HepG2 (cell line): ENCODE measurements around the gene NEAT1. TPM values are rescaled to one million over a fixed set of nuclear protein-coding genes. Genes with fewer than 3 reads are reported as not detected.

Experiments used
- ARNTL ChIP-seq: sonication (generic); formaldehyde crosslinking; IDR thresholded peaks from 2 replicates; pipeline ENCODE4 v1.4.0; 2020; ENCODE audit warnings: mild to moderate bottlenecking, missing genetic modification reagents
- CEBPB ChIP-seq: IDR thresholded peaks from 2 replicates; pipeline ENCODE4 v1.6.1; 2011; ENCODE audit warnings: low read depth, low read length, improper control_type of control experiment, borderline replicate concordance
- GABPB1 ChIP-seq: IDR thresholded peaks from 2 replicates; pipeline ENCODE4 v1.6.1; 2016; ENCODE audit warnings: mild to moderate bottlenecking, missing genetic modification reagents, moderate library complexity, missing compliant biosample characterization
- HNRNPUL1 ChIP-seq: fragments of 200-400 bp; formaldehyde crosslinking; IDR thresholded peaks from 2 replicates; pipeline ENCODE4 v1.6.1; 2017; ENCODE audit warnings: low read depth, mild to moderate bottlenecking, low read length, moderate library complexity
- MXD4 ChIP-seq: IDR thresholded peaks from 2 replicates; pipeline ENCODE4 v1.6.1; 2016; ENCODE audit warnings: mild to moderate bottlenecking, missing biosample characterization, missing genetic modification reagents
- NFKBIZ ChIP-seq: IDR thresholded peaks from 2 replicates; pipeline ENCODE4 v1.6.1; 2018; ENCODE audit warnings: missing genetic modification reagents, missing compliant biosample characterization
- RBAK ChIP-seq: sonication (generic); formaldehyde crosslinking; IDR thresholded peaks from 2 replicates; pipeline ENCODE4 v1.5.1; 2020; ENCODE audit warnings: mild to moderate bottlenecking, missing genetic modification reagents
- RBM22 ChIP-seq: fragments of 200-400 bp; formaldehyde crosslinking; optimal IDR thresholded peaks from 2 replicates; pipeline ENCODE3; 2017; ENCODE audit warnings: mild to moderate bottlenecking, low read length, moderate library complexity
- THAP7 ChIP-seq: sonication (generic); formaldehyde crosslinking; IDR thresholded peaks from 2 replicates; pipeline ENCODE4 v1.8.1; 2023; ENCODE audit warnings: mild to moderate bottlenecking, missing genetic modification reagents
- TRIM24 ChIP-seq: sonication (generic); formaldehyde crosslinking; IDR thresholded peaks from 2 replicates; pipeline ENCODE4 v1.8.0; 2022; ENCODE audit warnings: mild to moderate bottlenecking, missing genetic modification reagents
- YEATS4 ChIP-seq: sonication (generic); formaldehyde crosslinking; IDR thresholded peaks from 2 replicates; pipeline ENCODE4 v1.4.0; 2020; ENCODE audit warnings: missing genetic modification reagents, borderline replicate concordance
- ZBTB7B ChIP-seq: sonication (generic); formaldehyde crosslinking; IDR thresholded peaks from 2 replicates; pipeline ENCODE4 v1.4.0; 2020; ENCODE audit warnings: missing genetic modification reagents
- ZFP82 ChIP-seq: sonication (generic); formaldehyde crosslinking; IDR thresholded peaks from 2 replicates; pipeline ENCODE4 v1.5.1; 2020; ENCODE audit warnings: mild to moderate bottlenecking, missing genetic modification reagents, borderline replicate concordance
- ZNF143 ChIP-seq: sonication (generic); formaldehyde crosslinking; IDR thresholded peaks from 2 replicates; pipeline ENCODE4 v1.4.0; 2020; ENCODE audit warnings: missing genetic modification reagents
- ZNF329 ChIP-seq: sonication (generic); formaldehyde crosslinking; IDR thresholded peaks from 2 replicates; pipeline ENCODE4 v1.9.0; 2021; ENCODE audit warnings: low read depth, mild to moderate bottlenecking, missing genetic modification reagents
- ZNF484 ChIP-seq: sonication (generic); formaldehyde crosslinking; IDR thresholded peaks from 2 replicates; pipeline ENCODE4 v1.5.1; 2020; ENCODE audit warnings: mild to moderate bottlenecking, low read depth, missing genetic modification reagents, borderline replicate concordance
- ZNF687 ChIP-seq: sonication (generic); formaldehyde crosslinking; IDR thresholded peaks from 2 replicates; pipeline ENCODE4 v1.5.1; 2020; ENCODE audit warnings: mild to moderate bottlenecking, missing genetic modification reagents, moderate library complexity
- polyA plus RNA-seq, 8 experiments: library from polyadenylated mRNA; depleted of rRNA in 3 of 8; stranded (reverse) in 7 of 8; unstranded in 1 of 8; fragments of >200 nt; fragmentation: Illumina TruSeq in 4 of 8; extraction: Trizol in 4 of 8; gene quantifications; 2 replicates each; pipeline versions ENCODE4 v1.2.1 to v1.2.3, GENCODE V29; 2011 to 2016; ENCODE audit warnings: low read depth in 4 of 8, missing spikeins in 1 of 8, mixed read lengths in 1 of 8; ENCODE audit not compliant: insufficient read depth in 1 of 8
- total RNA-seq, 5 experiments: library from RNA; depleted of rRNA; stranded (reverse); fragments of >200 nt; fragmentation: Illumina TruSeq; extraction: Trizol; gene quantifications; 2 replicates each; pipeline ENCODE4 v1.2.3, GENCODE V29; 2016; ENCODE audit warnings: low read depth in 1 of 5
- TF ChIP-seq, protein P1 (sequence below): sonication (generic); formaldehyde crosslinking; IDR thresholded peaks from 2 replicates; pipeline ENCODE4 v1.5.0; 2020; ENCODE audit warnings: missing genetic modification reagents
- TF ChIP-seq, protein P2 (sequence below): sonication (generic); formaldehyde crosslinking; IDR thresholded peaks from 2 replicates; pipeline ENCODE4 v1.5.0; 2020; ENCODE audit warnings: missing genetic modification reagents

NEAT1 gene
- total and polyA plus RNA-seq, 2 of the 13 experiments (the other 11 are each of a cell fraction or from before 2014, with no cell fraction given): 20.5 to 41.2 TPM

- no peak for TF ChIP-seq ZBTB7B (CRISPR knock-in tag)
- TF ChIP-seq, protein P1, sequence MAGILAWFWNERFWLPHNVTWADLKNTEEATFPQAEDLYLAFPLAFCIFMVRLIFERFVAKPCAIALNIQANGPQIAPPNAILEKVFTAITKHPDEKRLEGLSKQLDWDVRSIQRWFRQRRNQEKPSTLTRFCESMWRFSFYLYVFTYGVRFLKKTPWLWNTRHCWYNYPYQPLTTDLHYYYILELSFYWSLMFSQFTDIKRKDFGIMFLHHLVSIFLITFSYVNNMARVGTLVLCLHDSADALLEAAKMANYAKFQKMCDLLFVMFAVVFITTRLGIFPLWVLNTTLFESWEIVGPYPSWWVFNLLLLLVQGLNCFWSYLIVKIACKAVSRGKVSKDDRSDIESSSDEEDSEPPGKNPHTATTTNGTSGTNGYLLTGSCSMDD: no peak
- no peak for TF ChIP-seq ZFP82
- no peak for TF ChIP-seq HNRNPUL1
- TF ChIP-seq GABPB1 (CRISPR knock-in tag): no peak
- no peak for TF ChIP-seq MXD4 (CRISPR knock-in tag)
- no peak for TF ChIP-seq THAP7 (CRISPR knock-in tag)
- no peak for TF ChIP-seq NFKBIZ (CRISPR knock-in tag)
- no peak for TF ChIP-seq CEBPB
- no peak for TF ChIP-seq TRIM24 (CRISPR knock-in tag)
- peak; percentile 46 for TF ChIP-seq RBM22
- TF ChIP-seq, protein P2, sequence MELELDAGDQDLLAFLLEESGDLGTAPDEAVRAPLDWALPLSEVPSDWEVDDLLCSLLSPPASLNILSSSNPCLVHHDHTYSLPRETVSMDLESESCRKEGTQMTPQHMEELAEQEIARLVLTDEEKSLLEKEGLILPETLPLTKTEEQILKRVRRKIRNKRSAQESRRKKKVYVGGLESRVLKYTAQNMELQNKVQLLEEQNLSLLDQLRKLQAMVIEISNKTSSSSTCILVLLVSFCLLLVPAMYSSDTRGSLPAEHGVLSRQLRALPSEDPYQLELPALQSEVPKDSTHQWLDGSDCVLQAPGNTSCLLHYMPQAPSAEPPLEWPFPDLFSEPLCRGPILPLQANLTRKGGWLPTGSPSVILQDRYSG (CRISPR knock-in tag): no peak
- no peak for TF ChIP-seq YEATS4 (CRISPR knock-in tag)
- no peak for TF ChIP-seq ZNF484 (CRISPR knock-in tag)
- TF ChIP-seq ZNF687 (CRISPR knock-in tag): no peak; the same call in 1 of the 2 replicates
- TF ChIP-seq ARNTL (CRISPR knock-in tag): no peak
- no peak for TF ChIP-seq ZNF143
- no peak for TF ChIP-seq RBAK (CRISPR knock-in tag)
- no peak for TF ChIP-seq ZNF329 (CRISPR knock-in tag)
These were observed 23.2 kb downstream of the NEAT1 start (continued) for GRCh38 chr11:65445604-65446445.
